ENCODE data around the gene GRAMD1C. TPM values are rescaled to one million over a fixed set of nuclear protein-coding genes. Genes with fewer than 3 reads are reported as not detected.
A peak's percentile ranks its signal among the peaks of the same experiment; 100 is the strongest.

Gene GRAMD1C
- 1.0 and 2.0 TPM in 2 replicates for total RNA-seq (2012; rRNA removed)

GRCh38 chr3:113838631-113839209 lies at the start of gene GRAMD1C:
Gene GRAMD1C (plus strand): TSS chr3:113838788. CDS start chr3:113838910, 122 bp downstream.
- Histone ChIP-seq H3K36me3 (ENCODE audit: insufficient read depth, low read length) (no peaks in the 10 kb centered on the region), H3K4me1 (ENCODE audit: control insufficient read depth, insufficient read depth, low read length) (no peaks in the 10 kb centered on the region), H3K9ac (ENCODE audit: low read depth, low read length) (peak within 1 kb of the TSS; percentile 76), H3K4me3 (ENCODE audit: low read length) (peak within 1 kb of the TSS; percentile 74), H3K4me2 (ENCODE audit: low read length) (peak within 1 kb of the TSS; percentile 87), H3K9me3 (replicated peaks; ENCODE audit: low read length) (no peaks in the 10 kb centered on the region), H3K27me3 (ENCODE audit: control insufficient read depth, insufficient read depth, low read length) (no peaks in the 10 kb centered on the region)

- Histone ChIP-seq H3K9me3 (replicated peaks; ENCODE audit: low read length) (no peaks in the 10 kb centered on the region), H3K27me3 (ENCODE audit: control insufficient read depth, insufficient read depth, low read length) (no peaks in the 10 kb centered on the region), H3K4me2 (ENCODE audit: low read length) (no peak overlapping the region), H3K4me1 (ENCODE audit: control insufficient read depth, insufficient read depth, low read length) (peaks cover 9% of the 10 kb centered on the region), H3K36me3 (ENCODE audit: insufficient read depth, low read length) (peaks cover 39% of the 10 kb centered on the region), H3K9ac (ENCODE audit: low read depth, low read length) (no peak overlapping the region), H3K4me3 (ENCODE audit: low read length) (no peak overlapping the region)
These were observed 47.2 kb upstream of the GRAMD1C start for GRCh38 chr3:113791381-113791780.

DNA sequence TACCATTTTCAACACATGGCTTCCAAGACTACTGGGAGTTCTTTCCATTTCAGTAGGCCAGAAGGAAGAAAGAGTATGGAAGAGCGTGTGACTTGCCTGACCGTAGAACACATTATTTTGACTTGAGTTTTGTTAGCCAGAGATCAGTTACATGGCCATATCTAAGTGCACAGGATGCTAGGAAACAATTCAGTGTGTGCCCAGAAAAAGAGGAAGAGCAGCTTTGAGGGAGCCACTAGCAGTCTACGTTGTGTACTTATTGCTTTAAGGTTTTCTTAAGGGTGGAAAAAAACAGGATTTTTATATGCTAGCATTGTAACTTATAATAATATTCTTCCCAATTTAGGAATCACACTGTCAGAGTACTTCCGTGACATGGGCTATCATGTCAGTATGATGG lies 44.1 kb upstream of the GRAMD1C start:
- Histone ChIP-seq H3K4me2 (ENCODE audit: low read length) (no peak overlapping the region), H3K9me3 (replicated peaks; ENCODE audit: low read length) (no peaks in the 10 kb centered on the region), H3K27me3 (ENCODE audit: control insufficient read depth, insufficient read depth, low read length) (no peaks in the 10 kb centered on the region), H3K9ac (ENCODE audit: low read depth, low read length) (no peak overlapping the region), H3K4me3 (ENCODE audit: low read length) (no peak overlapping the region), H3K36me3 (ENCODE audit: insufficient read depth, low read length) (peaks cover 46% of the 10 kb centered on the region), H3K4me1 (ENCODE audit: control insufficient read depth, insufficient read depth, low read length) (peaks cover 9% of the 10 kb centered on the region)

GRCh38 chr3:113795693-113796092 lies 42.9 kb upstream of the GRAMD1C start:
- Histone ChIP-seq H3K4me3 (ENCODE audit: low read length) (no peak overlapping the region), H3K36me3 (ENCODE audit: insufficient read depth, low read length) (peaks cover 43% of the 10 kb centered on the region), H3K9me3 (replicated peaks; ENCODE audit: low read length) (no peaks in the 10 kb centered on the region), H3K9ac (ENCODE audit: low read depth, low read length) (no peak overlapping the region), H3K4me2 (ENCODE audit: low read length) (no peak overlapping the region), H3K27me3 (ENCODE audit: control insufficient read depth, insufficient read depth, low read length) (no peaks in the 10 kb centered on the region), H3K4me1 (ENCODE audit: control insufficient read depth, insufficient read depth, low read length) (peaks cover 9% of the 10 kb centered on the region)

DNA sequence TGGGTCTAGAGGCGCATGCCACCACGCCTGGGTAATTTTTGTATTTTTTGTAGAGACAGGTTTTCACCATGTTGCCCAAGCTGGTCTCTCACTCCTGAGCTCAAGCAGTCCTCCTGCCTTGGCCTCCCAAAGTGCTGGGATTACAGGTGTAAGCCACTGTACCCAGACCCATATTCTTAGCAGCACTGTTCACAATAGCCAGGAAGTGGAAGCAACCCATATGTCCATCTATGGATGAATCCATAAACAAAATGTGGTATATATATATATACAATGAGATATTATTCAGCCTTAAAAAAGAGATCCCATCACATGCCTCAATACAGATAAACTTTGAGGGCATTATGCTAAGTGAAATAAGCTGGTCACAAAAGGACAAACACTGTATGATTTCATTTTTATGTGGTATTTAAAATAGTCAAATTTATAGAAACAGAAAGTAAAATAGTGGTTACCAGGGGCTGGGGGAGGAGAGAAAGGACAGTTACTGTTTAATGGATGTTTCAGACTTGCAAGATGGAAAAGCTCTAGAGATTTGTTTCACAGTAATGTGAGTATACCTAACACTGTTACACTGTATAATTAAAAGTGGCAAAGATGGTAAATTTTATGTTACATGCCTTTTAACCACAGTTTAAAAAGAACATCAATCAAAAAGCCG lies 35.7 kb upstream of the GRAMD1C start:
- no peaks in the 10 kb centered on the region for H3K9me3 ChIP-seq (replicated peaks; ENCODE audit: low read length)
- peaks cover 24% of the 10 kb centered on the region for H3K36me3 ChIP-seq (ENCODE audit: insufficient read depth, low read length)
- no peak overlapping the region for H3K4me2 ChIP-seq (ENCODE audit: low read length)

DNA sequence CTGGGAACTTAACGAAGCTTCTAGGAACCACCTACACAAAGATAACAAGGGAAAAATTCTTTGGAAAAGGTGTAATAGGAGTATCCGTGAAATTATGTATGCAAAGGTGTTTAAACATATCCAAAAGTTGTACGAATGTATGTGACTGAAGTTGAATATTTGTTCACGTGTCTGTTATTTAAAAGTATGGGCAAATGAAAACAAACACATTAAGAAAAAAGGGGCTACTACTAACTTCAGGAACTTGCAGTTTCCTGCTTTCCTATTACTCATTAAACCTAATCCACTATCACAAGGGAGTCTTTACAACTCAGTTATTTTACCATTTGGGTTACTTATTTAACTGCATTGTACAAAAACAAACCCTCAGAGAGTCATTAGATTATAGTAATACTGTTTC lies 33.9 kb upstream of the GRAMD1C start:
- H3K4me2 ChIP-seq (ENCODE audit: low read length): no peak overlapping the region

More for the DNA sequence above, 35.7 kb upstream of the GRAMD1C start:
- Histone ChIP-seq H3K9ac (ENCODE audit: low read depth, low read length) (no peak overlapping the region), H3K4me3 (ENCODE audit: low read length) (no peak overlapping the region), H3K4me1 (ENCODE audit: control insufficient read depth, insufficient read depth, low read length) (no peaks in the 10 kb centered on the region), H3K27me3 (ENCODE audit: control insufficient read depth, insufficient read depth, low read length) (no peaks in the 10 kb centered on the region)

DNA sequence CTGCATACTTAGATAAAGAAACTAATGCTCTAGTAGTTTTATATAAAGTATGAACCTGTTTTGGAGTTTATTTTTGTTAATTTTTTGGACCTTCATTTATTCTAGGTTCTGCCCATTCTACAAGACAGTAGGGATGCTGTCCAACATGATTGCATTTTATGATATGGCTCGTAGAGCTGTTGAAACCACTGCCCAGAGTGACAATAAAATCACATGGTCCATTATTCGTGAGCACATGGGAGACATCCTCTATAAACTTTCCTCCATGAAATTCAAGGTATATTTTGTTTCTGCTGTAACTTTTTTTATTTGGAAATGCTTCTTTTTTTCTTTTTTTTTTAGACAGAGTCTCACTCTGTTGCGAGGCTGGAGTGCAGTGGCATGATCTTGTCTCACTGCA lies 33.3 kb upstream of the GRAMD1C start:
- Histone ChIP-seq H3K27me3 (ENCODE audit: control insufficient read depth, insufficient read depth, low read length) (no peaks in the 10 kb centered on the region), H3K4me2 (ENCODE audit: low read length) (no peak overlapping the region), H3K36me3 (ENCODE audit: insufficient read depth, low read length) (peaks cover 20% of the 10 kb centered on the region), H3K4me3 (ENCODE audit: low read length) (no peak overlapping the region), H3K9me3 (replicated peaks; ENCODE audit: low read length) (no peaks in the 10 kb centered on the region), H3K9ac (ENCODE audit: low read depth, low read length) (no peak overlapping the region), H3K4me1 (ENCODE audit: control insufficient read depth, insufficient read depth, low read length) (no peaks in the 10 kb centered on the region)

More for the DNA sequence above, 33.9 kb upstream of the GRAMD1C start:
- Histone ChIP-seq H3K27me3 (ENCODE audit: control insufficient read depth, insufficient read depth, low read length) (no peaks in the 10 kb centered on the region), H3K36me3 (ENCODE audit: insufficient read depth, low read length) (peaks cover 19% of the 10 kb centered on the region), H3K4me1 (ENCODE audit: control insufficient read depth, insufficient read depth, low read length) (no peaks in the 10 kb centered on the region), H3K9ac (ENCODE audit: low read depth, low read length) (no peak overlapping the region), H3K4me3 (ENCODE audit: low read length) (no peak overlapping the region), H3K9me3 (replicated peaks; ENCODE audit: low read length) (no peaks in the 10 kb centered on the region)

DNA sequence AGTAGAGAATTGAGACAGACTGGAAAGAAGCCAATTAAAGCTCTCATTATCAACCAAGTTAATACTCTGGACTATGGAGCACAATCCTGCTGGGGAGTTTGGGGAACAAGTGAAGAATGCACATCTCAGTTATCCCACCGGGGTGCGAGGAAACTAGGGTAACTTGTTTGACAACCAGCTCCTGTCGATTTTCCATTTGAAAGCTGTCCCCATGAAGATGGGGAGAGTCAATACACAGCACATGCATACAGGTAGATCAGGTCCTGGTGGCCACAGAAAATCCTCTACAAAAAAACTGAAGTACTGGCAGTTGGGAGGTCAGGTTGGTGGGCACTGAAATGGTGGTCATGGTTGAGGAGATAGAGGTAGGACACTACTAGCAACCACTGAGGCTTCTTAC lies 25.7 kb upstream of the GRAMD1C start:
- Histone ChIP-seq H3K4me3 (ENCODE audit: low read length) (no peak overlapping the region), H3K9me3 (replicated peaks; ENCODE audit: low read length) (no peaks in the 10 kb centered on the region), H3K4me1 (ENCODE audit: control insufficient read depth, insufficient read depth, low read length) (no peaks in the 10 kb centered on the region)

DNA sequence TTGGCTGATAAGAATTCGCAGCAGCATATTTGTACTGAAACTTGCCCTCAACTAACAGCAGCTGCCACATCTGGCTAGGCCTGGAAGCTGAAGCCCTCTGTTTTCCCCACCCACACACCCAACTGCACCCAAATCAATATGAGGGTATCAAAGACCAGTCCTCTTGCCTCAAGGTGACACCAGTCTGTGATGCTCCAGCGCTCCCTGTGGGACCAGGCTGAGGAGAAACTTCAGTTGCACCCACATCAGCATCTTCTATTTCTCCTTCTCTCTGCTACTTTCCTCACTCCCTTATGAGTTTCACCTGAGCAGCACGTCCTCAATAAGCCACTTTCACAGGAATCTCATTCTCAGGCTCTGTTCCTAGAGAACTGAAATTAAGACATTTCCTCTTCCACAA lies 18.7 kb upstream of the GRAMD1C start:
- Histone ChIP-seq H3K36me3 (ENCODE audit: insufficient read depth, low read length) (no peaks in the 10 kb centered on the region), H3K4me2 (ENCODE audit: low read length) (no peak overlapping the region), H3K4me3 (ENCODE audit: low read length) (no peak overlapping the region), H3K9ac (ENCODE audit: low read depth, low read length) (no peak overlapping the region), H3K27me3 (ENCODE audit: control insufficient read depth, insufficient read depth, low read length) (no peaks in the 10 kb centered on the region), H3K4me1 (ENCODE audit: control insufficient read depth, insufficient read depth, low read length) (peaks cover 1% of the 10 kb centered on the region), H3K9me3 (replicated peaks; ENCODE audit: low read length) (no peaks in the 10 kb centered on the region)

More for the DNA sequence above, 25.7 kb upstream of the GRAMD1C start:
- Histone ChIP-seq H3K9ac (ENCODE audit: low read depth, low read length) (no peak overlapping the region), H3K4me2 (ENCODE audit: low read length) (no peak overlapping the region), H3K36me3 (ENCODE audit: insufficient read depth, low read length) (peaks cover 15% of the 10 kb centered on the region), H3K27me3 (ENCODE audit: control insufficient read depth, insufficient read depth, low read length) (no peaks in the 10 kb centered on the region)

- peaks cover 11% of the 10 kb centered on the region for H3K4me1 ChIP-seq (ENCODE audit: control insufficient read depth, insufficient read depth, low read length)
- no peaks in the 10 kb centered on the region for H3K9me3 ChIP-seq (replicated peaks; ENCODE audit: low read length)
- no peak overlapping the region for H3K4me3 ChIP-seq (ENCODE audit: low read length)
- H3K4me2 ChIP-seq (ENCODE audit: low read length): no peak overlapping the region
- H3K36me3 ChIP-seq (ENCODE audit: insufficient read depth, low read length): no peaks in the 10 kb centered on the region
- no peak overlapping the region for H3K9ac ChIP-seq (ENCODE audit: low read depth, low read length)
- H3K27me3 ChIP-seq (ENCODE audit: control insufficient read depth, insufficient read depth, low read length): no peaks in the 10 kb centered on the region
These were observed 13.5 kb upstream of the GRAMD1C start for GRCh38 chr3:113825090-113825489.

GRCh38 chr3:113828600-113828999 lies 10.0 kb upstream of the GRAMD1C start:
- H3K9ac ChIP-seq (ENCODE audit: low read depth, low read length): no peak overlapping the region

More at GRCh38 chr3:113828600-113828999, 10.0 kb upstream of the GRAMD1C start:
- Histone ChIP-seq H3K9me3 (replicated peaks; ENCODE audit: low read length) (no peaks in the 10 kb centered on the region), H3K4me3 (ENCODE audit: low read length) (no peak overlapping the region), H3K4me1 (ENCODE audit: control insufficient read depth, insufficient read depth, low read length) (peaks cover 24% of the 10 kb centered on the region), H3K27me3 (ENCODE audit: control insufficient read depth, insufficient read depth, low read length) (no peaks in the 10 kb centered on the region), H3K4me2 (ENCODE audit: low read length) (no peak overlapping the region), H3K36me3 (ENCODE audit: insufficient read depth, low read length) (no peaks in the 10 kb centered on the region)

Data from skeletal muscle satellite cell (primary cell).